Natural killer cell treated with Interleukin-12 subunit alpha and Interleukin-12 subunit beta and Interleukin-15 and Interleukin-18, amount 100 ng/mL, for 72 hours (primary cell): Measurements from ENCODE around the gene UVRAG. TPM values are rescaled to one million over a fixed set of nuclear protein-coding genes. Genes with fewer than 3 reads are reported as not detected.

Experiments used
- ATAC-seq, 2 donors: fragments of 150-1000 bp; cut with Tn5 transposase in 1 of 2; sonication (Bioruptor Pico), chemical (Tn5 transposase) in 1 of 2; 2 replicates each; pipeline ENCODE4 v1.10.0; 2021
- DNase-seq: peaks from one replicate; pipeline ENCODE4 v3.0.0; 2022; ENCODE audit warnings: low spot score
- H3K27ac Mint-ChIP-seq, 2 donors: 1 replicate in 1 of 2; 2 replicates in 1 of 2; pipeline ENCODE4 v1.8.0; 2022; ENCODE audit warnings: mixed read lengths in 2 of 2, mild to moderate bottlenecking in 1 of 2, moderate library complexity in 1 of 2
- H3K27me3 Mint-ChIP-seq, 2 donors: 1 replicate in 1 of 2; 2 replicates in 1 of 2; pipeline ENCODE4 v1.8.0; 2022; ENCODE audit warnings: mixed read lengths in 2 of 2
- H3K36me3 Mint-ChIP-seq: one replicate; pipeline ENCODE4 v1.8.0; 2022; ENCODE audit warnings: mixed read lengths
- H3K4me1 Mint-ChIP-seq, 2 donors: 1 replicate in 1 of 2; 2 replicates in 1 of 2; pipeline ENCODE4 v1.8.0; 2022; ENCODE audit warnings: low read depth in 2 of 2, mixed read lengths in 2 of 2, mild to moderate bottlenecking in 1 of 2
- H3K4me3 Mint-ChIP-seq: one replicate; pipeline ENCODE4 v1.8.0; 2022; ENCODE audit warnings: mixed read lengths
- H3K9me3 Mint-ChIP-seq: 2 replicates; pipeline ENCODE4 v1.8.0; 2022; ENCODE audit warnings: mixed read lengths
- total RNA-seq, 2 donors: library from RNA; stranded (reverse); gene quantifications; one replicate each; pipeline ENCODE4 v1.2.3, GENCODE V29; 2022

Gene UVRAG
- total RNA-seq, 2 donors from 2014 or later, result 16.6 to 29.9 TPM

GRCh38 chr11:75900848-75901247, 85.8 kb downstream of the UVRAG start:
- no peaks in the 10 kb centered on the region for H3K9me3 Mint-ChIP-seq
- no peaks in the 10 kb centered on the region for H3K36me3 Mint-ChIP-seq
- no peak for DNase-seq
- no peak overlapping the region for H3K27ac Mint-ChIP-seq
- peaks cover 3 to 14% of the 10 kb centered on the region in 2 donors for H3K4me1 Mint-ChIP-seq
- no peaks in the 10 kb centered on the region for H3K27me3 Mint-ChIP-seq
- no peak overlapping the region for H3K4me3 Mint-ChIP-seq
- ATAC-seq, result no peak

- Mint-ChIP-seq H3K9me3 (no peaks in the 10 kb centered on the region), H3K27me3 (no peaks in the 10 kb centered on the region), H3K4me1 (peaks cover 12 to 23% of the 10 kb centered on the region in 2 donors), H3K36me3 (no peaks in the 10 kb centered on the region), H3K4me3 (no peak overlapping the region), H3K27ac (no peak overlapping the region)
- no peak for DNase-seq
- no peak for ATAC-seq
Observed at GRCh38 chr11:75902631-75903030, 87.6 kb downstream of the UVRAG start.

- DNase-seq, result no peak
- H3K36me3 Mint-ChIP-seq, result no peaks in the 10 kb centered on the region
- H3K9me3 Mint-ChIP-seq, result no peaks in the 10 kb centered on the region
- H3K27me3 Mint-ChIP-seq, result no peaks in the 10 kb centered on the region
- peaks cover 15 to 29% of the 10 kb centered on the region in 2 donors for H3K4me1 Mint-ChIP-seq
- ATAC-seq, result no peak
- H3K27ac Mint-ChIP-seq, result no peak overlapping the region
- H3K4me3 Mint-ChIP-seq, result no peak overlapping the region
Observed at GRCh38 chr11:75903276-75903675, 88.3 kb downstream of the UVRAG start.

- DNase-seq, result no peak
- Mint-ChIP-seq H3K27me3 (no peaks in the 10 kb centered on the region), H3K27ac (no peak overlapping the region), H3K4me1 (peaks cover 26 to 42% of the 10 kb centered on the region in 2 donors), H3K36me3 (no peaks in the 10 kb centered on the region), H3K9me3 (no peaks in the 10 kb centered on the region), H3K4me3 (no peak overlapping the region)
- no peak for ATAC-seq
Observed at GRCh38 chr11:75905434-75905833, 90.4 kb downstream of the UVRAG start.

GRCh38 chr11:75907906-75908527, 93.0 kb downstream of the UVRAG start:
- ATAC-seq, result peak in 1 of 2 donors; percentile 36
- H3K27me3 Mint-ChIP-seq, result no peaks in the 10 kb centered on the region
- H3K4me1 Mint-ChIP-seq, result peaks cover 24 to 34% of the 10 kb centered on the region in 2 donors
- no peak for DNase-seq
- H3K9me3 Mint-ChIP-seq, result no peaks in the 10 kb centered on the region
- peak overlapping the region; percentile 64 for H3K4me3 Mint-ChIP-seq
- peak overlapping the region; percentile 52 to 55 for H3K27ac Mint-ChIP-seq
- H3K36me3 Mint-ChIP-seq, result peaks cover 8% of the 10 kb centered on the region

GRCh38 chr11:75910426-75911145, 95.6 kb downstream of the UVRAG start:
- no peaks in the 10 kb centered on the region for H3K27me3 Mint-ChIP-seq
- H3K27ac Mint-ChIP-seq, result no peak overlapping the region
- no peak for DNase-seq
- no peaks in the 10 kb centered on the region for H3K9me3 Mint-ChIP-seq
- H3K4me1 Mint-ChIP-seq, result peaks cover 23 to 31% of the 10 kb centered on the region in 2 donors
- ATAC-seq, result no peak
- H3K36me3 Mint-ChIP-seq, result peaks cover 8% of the 10 kb centered on the region
- no peak overlapping the region for H3K4me3 Mint-ChIP-seq

- ATAC-seq (no peak), DNase-seq (no peak)
- Mint-ChIP-seq H3K4me1 (peaks cover 23 to 31% of the 10 kb centered on the region in 2 donors), H3K4me3 (no peak overlapping the region), H3K9me3 (no peaks in the 10 kb centered on the region), H3K36me3 (peaks cover 8% of the 10 kb centered on the region), H3K27me3 (no peaks in the 10 kb centered on the region), H3K27ac (peak overlapping the region in 1 of 2 donors; percentile 41)
Observed at GRCh38 chr11:75911459-75911858, 96.4 kb downstream of the UVRAG start.

- Mint-ChIP-seq H3K4me1 (peaks cover 5 to 13% of the 10 kb centered on the region in 2 donors), H3K27me3 (no peaks in the 10 kb centered on the region), H3K27ac (no peak overlapping the region), H3K36me3 (peaks cover 8% of the 10 kb centered on the region), H3K4me3 (no peak overlapping the region), H3K9me3 (no peaks in the 10 kb centered on the region)
- no peak for DNase-seq
- ATAC-seq, result no peak
Observed at GRCh38 chr11:75913984-75914383, 99.0 kb downstream of the UVRAG start.

GRCh38 chr11:75916882-75917281, 101.9 kb downstream of the UVRAG start:
- H3K36me3 Mint-ChIP-seq, result peaks cover 8% of the 10 kb centered on the region
- no peak overlapping the region for H3K27ac Mint-ChIP-seq
- H3K4me1 Mint-ChIP-seq, result peaks cover 3 to 14% of the 10 kb centered on the region in 2 donors
- H3K27me3 Mint-ChIP-seq, result no peaks in the 10 kb centered on the region
- H3K4me3 Mint-ChIP-seq, result no peak overlapping the region
- no peaks in the 10 kb centered on the region for H3K9me3 Mint-ChIP-seq
- ATAC-seq (no peak), DNase-seq (no peak)

GRCh38 chr11:75918331-75918730, 103.3 kb downstream of the UVRAG start:
- Mint-ChIP-seq H3K4me3 (no peak overlapping the region), H3K4me1 (peaks cover 3 to 15% of the 10 kb centered on the region in 2 donors), H3K36me3 (no peaks in the 10 kb centered on the region), H3K27ac (no peak overlapping the region), H3K9me3 (no peaks in the 10 kb centered on the region), H3K27me3 (no peaks in the 10 kb centered on the region)
- ATAC-seq (no peak), DNase-seq (no peak)

- Mint-ChIP-seq H3K4me1 (peaks cover 3 to 15% of the 10 kb centered on the region in 2 donors), H3K27me3 (no peaks in the 10 kb centered on the region), H3K27ac (no peak overlapping the region), H3K9me3 (no peaks in the 10 kb centered on the region), H3K4me3 (no peak overlapping the region), H3K36me3 (no peaks in the 10 kb centered on the region)
- no peak for DNase-seq
- ATAC-seq, result no peak
Observed at GRCh38 chr11:75919525-75919924, 104.5 kb downstream of the UVRAG start.

- H3K4me1 Mint-ChIP-seq, result peaks cover 3 to 15% of the 10 kb centered on the region in 2 donors
- no peaks in the 10 kb centered on the region for H3K36me3 Mint-ChIP-seq
- no peaks in the 10 kb centered on the region for H3K27me3 Mint-ChIP-seq
- no peak overlapping the region for H3K4me3 Mint-ChIP-seq
- no peaks in the 10 kb centered on the region for H3K9me3 Mint-ChIP-seq
- ATAC-seq (no peak), DNase-seq (no peak)
- no peak overlapping the region for H3K27ac Mint-ChIP-seq
Observed at GRCh38 chr11:75920848-75921247, 105.8 kb downstream of the UVRAG start.

GRCh38 chr11:75921808-75922207, 106.8 kb downstream of the UVRAG start:
- peaks cover 3 to 15% of the 10 kb centered on the region in 2 donors for H3K4me1 Mint-ChIP-seq
- H3K27me3 Mint-ChIP-seq, result no peaks in the 10 kb centered on the region
- no peak overlapping the region for H3K4me3 Mint-ChIP-seq
- DNase-seq, result no peak
- peak overlapping the region in 1 of 2 donors; percentile 22 for H3K27ac Mint-ChIP-seq
- H3K9me3 Mint-ChIP-seq, result no peaks in the 10 kb centered on the region
- no peak for ATAC-seq
- no peaks in the 10 kb centered on the region for H3K36me3 Mint-ChIP-seq

- Mint-ChIP-seq H3K9me3 (no peaks in the 10 kb centered on the region), H3K27me3 (no peaks in the 10 kb centered on the region), H3K27ac (no peak overlapping the region), H3K36me3 (no peaks in the 10 kb centered on the region), H3K4me3 (no peak overlapping the region), H3K4me1 (peaks cover 3 to 11% of the 10 kb centered on the region in 2 donors)
- no peak for DNase-seq
- no peak for ATAC-seq
Observed at GRCh38 chr11:75924966-75925784, 110.2 kb downstream of the UVRAG start.
